ENCODE measurements around the gene C11orf65. TPM values are rescaled to one million over a fixed set of nuclear protein-coding genes. Genes with fewer than 3 reads are reported as not detected.
"Not testable (repeated sequence)": the region's sequence is repeated elsewhere in the genome, so short reads cannot be mapped to it uniquely, and the experiment has no call there.

Gene C11orf65
- total RNA-seq, 1 experiment from 2014 or later, result 1.3 TPM

GRCh38 chr11:108396672-108397071 is 70.7 kb downstream of the C11orf65 start:
- BruUV-seq (replicated peaks); intact Hi-C loops (cut with micrococcal nuclease); H3K4me2 ChIP-seq (ENCODE audit: low read length); POLR2A ChIA-PET; H3K4me3 ChIP-seq (replicated peaks in 1 of 2; ENCODE audit: low read depth in 1 of 2, low read length in 2 of 2); H3K27ac ChIP-seq (ENCODE audit: low read depth, low read length); H3K4me1 ChIP-seq (ENCODE audit: control insufficient read depth in 1 of 2, insufficient read depth in 2 of 2, low read length in 2 of 2); H3K9ac ChIP-seq (ENCODE audit: low read length); RAD21 ChIA-PET (ENCODE audit: low non-redundant PET in 1 of 2, low total read pairs in 2 of 2, uncharacterized antibody in 2 of 2, unreplicated experiment in 2 of 2); DNase-seq (ENCODE audit: low read depth, low spot score); CTCF ChIA-PET; H3K36me3 ChIP-seq (ENCODE audit: control insufficient read depth in 1 of 2, insufficient read depth in 2 of 2, low read length in 2 of 2); H3K9me2 ChIP-seq (ENCODE audit: insufficient read depth); H3K79me2 ChIP-seq (ENCODE audit: insufficient read depth, low read length); ATAC-seq; H3K27me3 ChIP-seq (ENCODE audit: insufficient read depth, low read length); H2AFZ ChIP-seq (ENCODE audit: low read depth, low read length, poor library complexity, severe bottlenecking); H4K20me1 ChIP-seq (ENCODE audit: insufficient read depth); H3K9me3 ChIP-seq (ENCODE audit: control insufficient read depth in 1 of 2, insufficient read depth in 1 of 2, low read depth in 1 of 2, low read length in 2 of 2): not testable (repeated sequence)

GRCh38 chr11:108394744-108395284 is 72.5 kb downstream of the C11orf65 start:
- no peaks in the 10 kb centered on the region for H3K4me1 ChIP-seq (ENCODE audit: control insufficient read depth in 1 of 2, insufficient read depth in 2 of 2, low read length in 2 of 2)
- no peaks in the 10 kb centered on the region for H3K36me3 ChIP-seq (ENCODE audit: control insufficient read depth in 1 of 2, insufficient read depth in 2 of 2, low read length in 2 of 2)
- BruUV-seq (replicated peaks), result no TSS peak
- ChIA-PET CTCF (no interaction called here), RAD21 (ENCODE audit: low non-redundant PET in 1 of 2, low total read pairs in 2 of 2, uncharacterized antibody in 2 of 2, unreplicated experiment in 2 of 2) (no interaction called here), POLR2A (no interaction called here)
- no peak overlapping the region for H3K27ac ChIP-seq (ENCODE audit: low read depth, low read length)
- DNase-seq (ENCODE audit: low read depth, low spot score), result no peak
- no peak overlapping the region for H3K9ac ChIP-seq (ENCODE audit: low read length)
- no peaks in the 10 kb centered on the region for H3K9me2 ChIP-seq (ENCODE audit: insufficient read depth)
- no peak overlapping the region for H3K4me3 ChIP-seq (replicated peaks in 1 of 2; ENCODE audit: low read depth in 1 of 2, low read length in 2 of 2)
- no peak overlapping the region for H2AFZ ChIP-seq (ENCODE audit: low read depth, low read length, poor library complexity, severe bottlenecking)
- intact Hi-C loops (cut with micrococcal nuclease), result no loop called here
- no peaks in the 10 kb centered on the region for H3K79me2 ChIP-seq (ENCODE audit: insufficient read depth, low read length)
- H3K9me3 ChIP-seq (ENCODE audit: control insufficient read depth in 1 of 2, insufficient read depth in 1 of 2, low read depth in 1 of 2, low read length in 2 of 2), result no peaks in the 10 kb centered on the region
- no peak overlapping the region for H3K4me2 ChIP-seq (ENCODE audit: low read length)
- no peaks in the 10 kb centered on the region for H3K27me3 ChIP-seq (ENCODE audit: insufficient read depth, low read length)
- no peak for ATAC-seq
- no peaks in the 10 kb centered on the region for H4K20me1 ChIP-seq (ENCODE audit: insufficient read depth)
- no peak for TF ChIP-seq MAX (IDR thresholded peaks at IDR 0.05)

GRCh38 chr11:108393046-108393445 is 74.3 kb downstream of the C11orf65 start:
- H3K4me2 ChIP-seq (ENCODE audit: low read length), result no peak overlapping the region
- H3K9me2 ChIP-seq (ENCODE audit: insufficient read depth), result no peaks in the 10 kb centered on the region
- H3K9ac ChIP-seq (ENCODE audit: low read length), result no peak overlapping the region
- TF ChIP-seq YY1 (IDR thresholded peaks at IDR 0.05; ENCODE audit: extremely low read depth, insufficient replicate concordance, low read depth, low read length), result no peak
- no peak for TF ChIP-seq REST (IDR thresholded peaks at IDR 0.05; ENCODE audit: low read depth)
- TF ChIP-seq FOSL1 (IDR thresholded peaks at IDR 0.05; ENCODE audit: low read depth), result no peak
- no peak for TF ChIP-seq ZBTB33 (IDR thresholded peaks at IDR 0.05; ENCODE audit: extremely low read depth, insufficient replicate concordance, low read length)
- no peak for TF ChIP-seq SP1 (IDR thresholded peaks at IDR 0.05; ENCODE audit: low read depth)
- no peak for TF ChIP-seq MAX (IDR thresholded peaks at IDR 0.05)

More at GRCh38 chr11:108393046-108393445, 74.3 kb downstream of the C11orf65 start:
- H3K4me1 ChIP-seq (ENCODE audit: control insufficient read depth in 1 of 2, insufficient read depth in 2 of 2, low read length in 2 of 2), result no peaks in the 10 kb centered on the region
- CTCF ChIA-PET, result no interaction called here
- no TSS peak for BruUV-seq (replicated peaks)
- no peaks in the 10 kb centered on the region for H3K79me2 ChIP-seq (ENCODE audit: insufficient read depth, low read length)
- no peak overlapping the region for H3K27ac ChIP-seq (ENCODE audit: low read depth, low read length)
- no peaks in the 10 kb centered on the region for H4K20me1 ChIP-seq (ENCODE audit: insufficient read depth)
- H3K4me3 ChIP-seq (replicated peaks in 1 of 2; ENCODE audit: low read depth in 1 of 2, low read length in 2 of 2), result no peak overlapping the region
- no peak for DNase-seq (ENCODE audit: low read depth, low spot score)
- no peaks in the 10 kb centered on the region for H3K36me3 ChIP-seq (ENCODE audit: control insufficient read depth in 1 of 2, insufficient read depth in 2 of 2, low read length in 2 of 2)
- POLR2A ChIA-PET, result no interaction called here
- H2AFZ ChIP-seq (ENCODE audit: low read depth, low read length, poor library complexity, severe bottlenecking), result no peak overlapping the region
- H3K9me3 ChIP-seq (ENCODE audit: control insufficient read depth in 1 of 2, insufficient read depth in 1 of 2, low read depth in 1 of 2, low read length in 2 of 2), result no peaks in the 10 kb centered on the region
- RAD21 ChIA-PET (ENCODE audit: low non-redundant PET in 1 of 2, low total read pairs in 2 of 2, uncharacterized antibody in 2 of 2, unreplicated experiment in 2 of 2), result no interaction called here
- no peak for ATAC-seq
- intact Hi-C loops (cut with micrococcal nuclease), result no loop called here
- no peaks in the 10 kb centered on the region for H3K27me3 ChIP-seq (ENCODE audit: insufficient read depth, low read length)

Measured in HCT116 (cell line).